ENCODE measurements around the gene RAB27A. TPM values are rescaled to one million over a fixed set of nuclear protein-coding genes. Genes with fewer than 3 reads are reported as not detected.
A peak's percentile ranks its signal among the peaks of the same experiment; 100 is the strongest.

Gene RAB27A
- total and polyA plus RNA-seq, 10 of the 15 experiments (the other 5 are each of a cell fraction or from before 2014, with no cell fraction given), result 13.3 to 139 (median 35.2) TPM

DNA sequence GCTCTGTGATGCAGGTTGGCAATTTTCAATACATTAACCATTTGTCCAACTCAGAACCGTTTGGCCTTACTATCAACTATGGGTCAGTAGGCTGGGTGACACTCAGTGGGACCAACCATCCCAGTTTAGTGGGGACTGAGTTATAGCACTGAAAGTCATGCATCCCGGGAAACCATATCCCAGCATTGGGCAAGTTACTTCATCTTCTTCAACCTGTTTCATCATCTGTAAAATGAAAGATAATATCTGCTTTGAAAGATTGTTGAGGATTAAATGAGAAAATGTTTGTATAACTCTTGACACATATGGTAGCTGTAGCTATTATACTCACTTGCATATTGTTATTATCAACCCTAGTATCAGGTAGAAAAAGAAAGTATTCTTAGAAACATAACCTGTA, 11.9 kb downstream of the RAB27A start:
- CTCF ChIA-PET, result interaction anchor here (0.7 to 2.3 kb wide), 4 partner anchors 9 to 60 kb away, joined by 3 to 11 read pairs (median 6); no protein-coding TSS in a partner anchor
- no peak for TF ChIP-seq ZNF622 (IDR thresholded peaks at IDR 0.05)
- no peak for TF ChIP-seq ZBTB4 (CRISPR knock-in tag; IDR thresholded peaks at IDR 0.05)
- no peak for TF ChIP-seq CREM (IDR thresholded peaks at IDR 0.05; ENCODE audit: low read depth)
- no peak for TF ChIP-seq SUPT20H (IDR thresholded peaks at IDR 0.05; ENCODE audit: borderline replicate concordance, control insufficient read depth, low read depth, low read length)
- TF ChIP-seq MLLT1 (IDR thresholded peaks at IDR 0.05), result no peak
- TF ChIP-seq ATF3 (IDR thresholded peaks at IDR 0.05; ENCODE audit: borderline replicate concordance, extremely low read depth, low read depth, low read length), result no peak
- no peak for TF ChIP-seq KAT2A (conservative IDR thresholded peaks at IDR 0.05; ENCODE audit: control insufficient read depth, low read depth, low read length)
- no peak for TF ChIP-seq EED (IDR thresholded peaks at IDR 0.05; ENCODE audit: low read depth)
- TF ChIP-seq ZBTB33 (IDR thresholded peaks at IDR 0.05), result no peak
- no peak for TF ChIP-seq CEBPZ (IDR thresholded peaks at IDR 0.05; ENCODE audit: low read depth, low read length)
- TF ChIP-seq RCOR1 (conservative IDR thresholded peaks at IDR 0.05; ENCODE audit: low read depth, low read length), result no peak

More for the DNA sequence above, 11.9 kb downstream of the RAB27A start:
- Histone ChIP-seq H3K4me3 (no peak overlapping the region), H3K4me1 (ENCODE audit: control insufficient read depth, insufficient read depth, low read length) (peaks cover 42% of the 10 kb centered on the region), H3K9me3 (replicated peaks; ENCODE audit: control insufficient read depth, insufficient read depth, low read length) (no peaks in the 10 kb centered on the region; the same call in 2 of the 3 replicates), H3K79me2 (ENCODE audit: control insufficient read depth, insufficient read depth, low read length) (peaks cover 11% of the 10 kb centered on the region), H3K27ac (ENCODE audit: control insufficient read depth, insufficient read depth) (peak overlapping the region; percentile 79), H2AFZ (ENCODE audit: control insufficient read depth, low read depth, low read length) (no peak overlapping the region), H3K9ac (ENCODE audit: control insufficient read depth, insufficient read depth, low read length) (peak overlapping the region; percentile 48; the same call in 1 of the 2 replicates), H3K36me3 (ENCODE audit: control insufficient read depth in 2 of 2, insufficient read depth in 2 of 2, low read length in 1 of 2) (no peaks in the 10 kb centered on the region; a peak in 1 of 4 replicates), H4K20me1 (ENCODE audit: control insufficient read depth, insufficient read depth) (no peaks in the 10 kb centered on the region), H3K27me3 (replicated peaks in 1 of 2; ENCODE audit: control insufficient read depth in 2 of 2, insufficient read depth in 2 of 2, low read length in 1 of 2) (no peaks in the 10 kb centered on the region), H3K4me2 (ENCODE audit: control insufficient read depth, insufficient read depth) (peak overlapping the region; percentile 73)
- in situ Hi-C loops (cut with MboI), result no loop called here
- intact Hi-C loops (cut with micrococcal nuclease; ENCODE audit: unreplicated experiment), result no loop called here
- no peak for FAIRE-seq
- ATAC-seq, result no peak
- 48% methylated on average over 2 of the region's 2 CpGs for WGBS (ENCODE audit: insufficient coverage, insufficient replicate concordance, low lambda C conversion rate, missing lambda C conversion rate)
- DNase-seq (ENCODE audit: low read depth, low spot score), result no peak
- ChIA-PET POLR2A (interaction anchor here (0.6 to 2.0 kb wide), 4 partner anchors 10 to 60 kb away, joined by 3 to 6 read pairs (median 4); no protein-coding TSS in a partner anchor), SMC1A (ENCODE audit: uncharacterized antibody, unreplicated experiment) (interaction anchor here (1.0 to 11.6 kb wide), 10 partner anchors 10 to 162 kb away, joined by 3 to 110 read pairs (median 9); partner anchors contain the start of genes PIGB and PIGBOS1), RAD21 (ENCODE audit: unreplicated experiment) (interaction anchor here (1.0 to 3.4 kb wide), 11 partner anchors 10 to 162 kb away, joined by 3 to 20 read pairs (median 7); partner anchors contain the start of genes CCPG1, PIERCE2, PIGB and PIGBOS1)
- BruUV-seq (replicated peaks), result no TSS peak
